HK-2 (cell line): ENCODE data around the gene ZBED1.
"Not testable (repeated sequence)": the region's sequence is repeated elsewhere in the genome, so short reads cannot be mapped to it uniquely, and the experiment has no call there.

Experiments used
- DNase-seq: peaks from one replicate; pipeline ENCODE4 v3.0.0-alpha.2; 2018; ENCODE audit not compliant: unreplicated experiment

Gene ZBED1

DNA sequence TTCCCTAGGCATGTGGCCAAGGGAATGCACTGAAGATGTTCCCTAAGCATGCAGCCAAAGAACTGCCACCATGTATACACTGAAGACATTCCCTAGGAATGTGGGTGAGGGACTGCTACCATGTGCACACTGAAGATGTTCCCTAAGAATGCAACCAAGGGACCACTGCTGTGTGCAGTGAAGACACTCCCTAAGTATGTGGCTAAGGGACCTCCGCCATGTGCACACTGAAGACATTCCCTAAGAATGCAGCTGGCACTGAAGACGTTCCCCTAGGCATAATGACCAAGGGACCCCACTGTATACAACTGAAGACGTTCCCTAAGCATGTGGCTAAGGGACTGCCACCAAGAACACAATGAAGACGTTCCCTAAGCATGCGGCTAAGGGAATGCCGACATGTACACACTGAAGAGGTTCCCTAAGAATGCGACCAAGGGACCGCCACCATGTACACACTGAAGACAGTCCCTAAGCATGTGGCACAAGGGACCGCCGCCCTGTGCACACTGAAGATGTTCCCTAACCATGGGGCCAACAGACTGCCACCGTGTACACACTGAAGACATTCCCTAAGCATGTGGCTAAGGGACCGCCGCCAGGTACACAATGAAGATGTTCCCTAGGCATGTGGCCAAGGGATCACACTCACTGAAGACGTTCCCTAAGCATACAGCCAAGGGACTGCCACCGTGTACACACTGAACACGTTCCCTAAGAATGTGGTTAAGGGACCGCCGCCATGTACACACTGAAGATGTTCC lies 25.6 kb downstream of the ZBED1 start:
- no peak for DNase-seq

DNA sequence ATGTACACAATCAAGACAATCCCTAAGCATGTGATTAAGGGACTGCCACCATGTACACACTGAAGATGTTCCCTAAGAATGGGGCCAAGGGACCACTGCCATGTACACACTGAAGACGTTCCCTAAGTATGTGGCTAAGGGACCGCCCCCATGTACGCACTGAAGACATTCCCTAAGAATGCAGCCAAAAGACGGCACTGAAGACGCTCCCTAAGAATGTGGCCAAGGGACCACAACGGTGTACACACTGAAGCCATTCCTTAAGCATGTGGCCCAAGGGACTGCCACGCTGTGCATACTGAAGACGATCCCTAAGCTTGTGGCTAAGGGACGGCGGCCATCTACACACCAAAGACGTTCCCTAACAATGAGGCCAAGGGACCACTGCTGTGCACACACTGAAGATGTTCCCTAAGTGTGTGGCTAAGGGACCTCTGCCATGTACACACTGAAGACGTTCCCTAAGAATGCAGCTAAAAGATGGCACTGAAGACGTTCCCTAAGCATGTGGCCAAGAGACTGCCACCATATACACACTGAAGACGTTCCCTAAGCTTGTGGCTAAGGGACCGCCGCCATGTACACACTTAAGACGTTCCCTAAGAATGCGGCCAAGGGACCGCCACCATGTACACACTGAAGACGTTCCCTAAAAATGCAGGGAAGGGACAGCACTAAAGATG lies 26.4 kb downstream of the ZBED1 start:
- no peak for DNase-seq

DNA sequence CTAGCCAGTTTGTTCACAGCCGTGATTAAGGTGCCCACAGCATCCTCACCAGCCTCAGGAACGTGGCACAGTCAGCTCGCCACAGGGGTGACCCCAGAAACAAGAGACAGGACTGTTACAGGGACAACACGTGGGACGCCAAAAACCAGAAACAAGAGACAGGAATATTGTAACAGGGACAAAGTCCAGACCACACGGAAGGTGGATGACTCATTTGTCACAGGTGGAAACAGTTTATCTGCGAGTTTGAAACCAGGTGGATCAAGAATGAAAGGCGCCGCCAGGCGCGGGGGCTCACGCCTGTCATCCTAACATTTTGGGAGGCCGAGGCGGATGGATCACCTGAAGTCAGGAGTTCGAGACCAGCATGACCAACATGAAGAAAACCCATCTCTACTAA lies 27.7 kb downstream of the ZBED1 start:
- not testable (repeated sequence) for DNase-seq

DNA sequence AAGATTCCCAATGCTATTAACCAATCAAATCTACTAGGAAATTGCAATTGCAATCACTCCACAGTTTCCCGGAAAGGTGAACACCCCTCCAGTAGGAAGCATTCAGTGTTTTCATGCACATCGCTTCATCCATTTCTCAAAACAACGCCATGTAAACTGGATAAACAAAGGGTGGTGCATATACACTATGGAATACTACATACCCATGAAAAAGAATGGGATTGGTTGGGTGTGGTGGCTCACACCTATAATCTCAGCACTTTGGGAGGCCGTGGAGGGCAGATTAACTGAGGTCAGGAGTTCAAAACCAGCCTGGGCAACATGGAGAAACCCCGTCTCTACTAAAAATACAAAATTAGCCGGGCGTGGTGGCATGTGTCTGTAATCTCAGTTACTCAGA lies 29.1 kb downstream of the ZBED1 start:
- no peak for DNase-seq

GRCh38 chrX:2471126-2471525 lies 29.6 kb downstream of the ZBED1 start:
- not testable (repeated sequence) for DNase-seq

DNA sequence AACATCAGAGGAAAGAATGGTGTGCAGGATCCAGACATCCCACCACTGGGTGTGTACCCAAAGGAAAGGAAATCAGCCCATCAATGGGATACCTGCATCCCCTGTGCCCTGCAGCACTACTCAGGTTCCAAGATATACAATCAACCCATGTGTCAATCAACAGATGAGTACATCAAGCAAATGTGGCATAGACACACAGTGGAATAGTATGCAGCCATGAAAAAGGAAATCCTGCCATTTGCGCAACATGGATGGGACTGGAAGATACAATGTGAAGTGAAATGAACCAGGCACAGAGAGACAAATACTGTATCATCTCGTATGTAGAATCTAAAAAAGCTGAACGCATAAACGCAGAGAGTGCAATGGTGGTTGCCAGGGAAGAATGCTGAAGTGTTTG lies 30.9 kb downstream of the ZBED1 start:
- not testable (repeated sequence) for DNase-seq

- DNase-seq = no peak
These were observed 31.5 kb downstream of the ZBED1 start for GRCh38 chrX:2469196-2469685.

- no peak for DNase-seq
These were observed 32.2 kb downstream of the ZBED1 start for GRCh38 chrX:2468261-2469195.

- no peak for DNase-seq
These were observed 33.7 kb downstream of the ZBED1 start for GRCh38 chrX:2466876-2467656.

- no peak for DNase-seq
These were observed 36.1 kb downstream of the ZBED1 start for GRCh38 chrX:2464677-2465166.

DNA sequence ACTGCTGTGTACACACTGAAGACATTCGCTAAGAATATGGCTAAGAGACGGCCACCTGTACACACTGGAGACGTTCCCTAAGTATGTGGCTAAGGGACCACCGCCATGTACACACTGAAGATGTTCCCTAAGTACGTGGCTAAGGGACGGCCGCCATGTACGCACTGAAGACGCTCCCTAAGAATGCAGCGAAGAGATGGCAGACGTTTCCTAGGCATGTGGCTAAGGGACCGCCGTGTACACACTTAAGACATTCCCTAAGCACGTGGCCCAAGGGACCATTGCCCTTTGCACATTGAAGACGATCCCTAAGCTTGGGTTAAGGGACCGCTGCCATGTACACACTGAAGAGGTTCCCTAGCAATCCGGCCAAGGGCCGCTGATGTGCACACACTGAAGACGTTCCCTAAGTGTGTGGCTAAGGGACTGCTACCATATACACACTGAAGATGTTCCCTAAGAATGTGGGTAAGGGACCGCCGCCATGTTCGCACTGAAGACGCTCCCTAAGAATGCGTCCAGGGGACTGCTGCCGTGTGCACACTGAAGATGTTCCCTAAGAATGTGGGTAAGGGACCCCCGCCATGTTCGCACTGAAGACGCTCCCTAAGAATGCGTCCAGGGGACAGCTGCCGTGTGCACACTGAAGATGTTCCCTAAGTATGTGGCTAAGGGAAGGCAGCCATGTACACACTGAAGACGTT lies 36.7 kb downstream of the ZBED1 start:
- DNase-seq = no peak

- not testable (repeated sequence) for DNase-seq
These were observed 37.3 kb downstream of the ZBED1 start for GRCh38 chrX:2463481-2463880.

- DNase-seq = no peak
These were observed 38.0 kb downstream of the ZBED1 start for GRCh38 chrX:2462780-2463179.

- DNase-seq = no peak
These were observed 38.7 kb downstream of the ZBED1 start for GRCh38 chrX:2462074-2462473.

- DNase-seq = no peak
These were observed 39.1 kb downstream of the ZBED1 start for GRCh38 chrX:2461711-2462016.

GRCh38 chrX:2460821-2461710 lies 39.7 kb downstream of the ZBED1 start:
- DNase-seq = not testable (repeated sequence)

- not testable (repeated sequence) for DNase-seq
These were observed 40.7 kb downstream of the ZBED1 start for GRCh38 chrX:2460048-2460447.

DNA sequence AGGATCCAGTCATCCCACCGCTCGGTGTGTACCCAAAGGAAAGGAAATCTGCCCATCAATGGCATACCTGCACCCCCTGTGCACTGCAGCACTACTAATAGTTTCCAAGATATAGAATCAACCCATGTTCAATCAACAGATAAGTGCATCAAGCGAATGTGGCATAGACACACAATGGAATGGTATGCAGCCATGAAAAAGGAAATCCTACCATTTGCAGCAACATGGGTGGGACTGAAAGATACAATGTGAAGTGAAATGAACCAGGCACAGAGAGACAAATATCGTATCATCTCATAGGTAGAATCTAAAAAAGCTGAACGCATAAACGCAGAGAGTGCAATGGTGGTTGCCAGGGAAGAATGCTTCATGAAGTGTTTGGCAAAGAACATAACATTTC lies 42.5 kb downstream of the ZBED1 start:
- no peak for DNase-seq

DNA sequence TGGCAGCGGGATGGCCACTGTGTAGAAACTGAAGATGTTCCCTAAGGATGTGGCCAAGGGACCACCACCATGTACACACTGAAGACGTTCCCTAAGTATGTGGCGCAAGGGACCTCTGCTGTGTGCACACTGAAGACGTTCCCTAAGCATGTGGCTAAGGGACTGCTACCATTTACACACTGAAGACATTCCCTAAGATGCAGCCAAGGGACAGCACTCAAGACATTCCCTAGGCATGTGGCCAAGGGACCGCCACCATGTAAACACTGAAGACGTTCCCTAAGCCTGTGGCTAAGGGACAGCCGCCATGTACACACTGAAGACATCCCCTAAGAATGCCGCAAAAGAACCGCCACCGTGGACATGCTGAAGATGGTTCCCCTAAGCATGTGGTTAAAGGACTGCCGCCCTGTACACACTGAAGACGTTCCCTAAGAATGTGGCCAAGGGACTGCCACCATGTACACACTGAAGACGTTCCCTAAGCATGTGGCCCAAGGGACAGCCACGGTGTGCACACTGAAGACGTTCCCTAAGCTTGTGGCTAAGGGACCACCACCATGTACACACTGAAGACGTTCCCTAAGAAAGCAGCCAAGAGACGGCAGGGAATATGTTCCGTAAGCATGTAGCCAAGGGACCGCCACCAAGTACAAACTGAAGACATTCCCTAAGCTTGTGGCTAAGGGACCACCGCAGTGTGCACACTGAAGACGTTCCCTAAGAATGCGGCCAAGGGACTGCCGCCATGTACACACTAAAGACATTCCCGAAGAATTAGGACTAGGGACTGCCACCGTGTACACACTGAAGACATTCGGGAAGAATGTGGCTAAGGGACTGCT lies 43.3 kb downstream of the ZBED1 start:
- no peak for DNase-seq
